ENCODE data around the gene SPTBN1.

DNA sequence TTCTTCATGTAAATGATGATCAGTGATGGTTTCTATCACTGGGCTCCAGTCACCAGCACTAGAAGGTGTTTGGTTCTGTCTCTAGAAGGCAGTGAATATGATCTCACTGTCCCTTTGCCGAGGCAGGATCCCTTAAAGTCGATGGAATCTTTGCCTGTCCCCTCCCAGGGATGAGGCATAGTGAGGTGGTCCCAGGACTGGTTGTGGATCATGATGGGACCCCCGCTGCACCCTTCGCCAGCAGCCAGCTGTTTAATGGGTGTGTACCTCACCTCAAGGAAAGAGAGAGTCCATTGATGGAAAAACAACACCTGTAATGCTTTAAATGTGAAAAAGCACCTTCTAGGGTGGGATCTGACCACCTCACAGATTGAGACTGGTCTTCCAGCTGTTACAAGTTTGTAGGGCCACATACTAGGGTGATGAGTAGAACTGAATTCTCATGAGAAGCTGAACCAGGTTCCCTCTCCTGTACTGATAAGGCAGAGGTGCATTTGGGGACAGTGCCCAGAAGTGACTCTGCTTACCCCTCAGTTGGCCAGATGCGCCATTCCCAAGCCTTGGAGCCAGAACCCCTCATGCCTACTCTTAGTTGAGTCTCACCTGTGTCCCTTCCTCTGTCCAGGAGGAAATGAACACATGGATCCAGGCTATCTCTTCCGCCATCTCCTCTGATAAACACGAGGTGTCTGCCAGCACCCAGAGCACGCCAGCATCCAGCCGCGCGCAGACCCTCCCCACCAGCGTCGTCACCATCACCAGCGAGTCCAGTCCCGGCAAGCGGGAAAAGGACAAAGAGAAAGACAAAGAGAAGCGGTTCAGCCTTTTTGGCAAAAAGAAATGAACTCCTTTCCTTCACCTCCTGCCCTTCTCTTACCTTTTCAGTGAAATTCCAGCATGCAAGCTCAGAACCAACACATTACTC, 211.9 kb downstream of the SPTBN1 start:
- TF ChIP-seq, protein P1, sequence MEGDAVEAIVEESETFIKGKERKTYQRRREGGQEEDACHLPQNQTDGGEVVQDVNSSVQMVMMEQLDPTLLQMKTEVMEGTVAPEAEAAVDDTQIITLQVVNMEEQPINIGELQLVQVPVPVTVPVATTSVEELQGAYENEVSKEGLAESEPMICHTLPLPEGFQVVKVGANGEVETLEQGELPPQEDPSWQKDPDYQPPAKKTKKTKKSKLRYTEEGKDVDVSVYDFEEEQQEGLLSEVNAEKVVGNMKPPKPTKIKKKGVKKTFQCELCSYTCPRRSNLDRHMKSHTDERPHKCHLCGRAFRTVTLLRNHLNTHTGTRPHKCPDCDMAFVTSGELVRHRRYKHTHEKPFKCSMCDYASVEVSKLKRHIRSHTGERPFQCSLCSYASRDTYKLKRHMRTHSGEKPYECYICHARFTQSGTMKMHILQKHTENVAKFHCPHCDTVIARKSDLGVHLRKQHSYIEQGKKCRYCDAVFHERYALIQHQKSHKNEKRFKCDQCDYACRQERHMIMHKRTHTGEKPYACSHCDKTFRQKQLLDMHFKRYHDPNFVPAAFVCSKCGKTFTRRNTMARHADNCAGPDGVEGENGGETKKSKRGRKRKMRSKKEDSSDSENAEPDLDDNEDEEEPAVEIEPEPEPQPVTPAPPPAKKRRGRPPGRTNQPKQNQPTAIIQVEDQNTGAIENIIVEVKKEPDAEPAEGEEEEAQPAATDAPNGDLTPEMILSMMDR (IDR thresholded peaks at IDR 0.05) = no peak
- no peak for TF ChIP-seq POLR2A (IDR thresholded peaks at IDR 0.05)
- no peak for TF ChIP-seq POLR2AphosphoS5 (IDR thresholded peaks at IDR 0.05)
- TF ChIP-seq EP300 (IDR thresholded peaks at IDR 0.05) = no peak

All from gastroesophageal sphincter (tissue), 3 donors.